ENCODE results near the gene MGAT4A.

DNA sequence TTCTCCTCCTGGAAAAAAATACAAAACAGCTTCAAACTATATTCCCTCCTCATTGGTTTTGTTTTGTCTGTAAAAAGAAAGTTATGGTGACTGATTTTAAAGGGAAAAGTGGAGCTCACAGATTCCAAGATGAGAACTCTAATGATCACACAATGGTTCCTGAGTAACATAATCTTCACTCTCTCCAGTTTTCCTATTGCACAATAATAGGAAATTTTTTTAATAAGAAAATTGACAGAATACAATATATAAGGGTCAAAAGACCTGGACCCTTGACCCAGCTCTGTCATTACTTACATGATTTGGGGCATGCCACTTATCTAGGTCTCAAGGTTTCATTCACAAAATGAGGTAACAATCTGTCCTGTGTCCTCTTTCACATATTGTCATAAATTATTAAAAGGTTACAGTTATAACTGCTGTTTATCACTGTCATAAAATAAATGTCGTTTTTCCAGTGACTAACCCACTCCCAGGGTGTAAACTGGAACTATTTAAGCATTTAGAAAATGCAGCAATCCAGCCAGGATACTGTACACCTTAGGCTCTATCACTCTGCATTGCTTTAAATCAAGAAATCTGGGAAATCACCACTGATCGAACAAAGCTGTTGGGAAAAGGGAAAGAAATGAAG lies 4.1 kb downstream of the MGAT4A start:
- TF ChIP-seq, protein P1, sequence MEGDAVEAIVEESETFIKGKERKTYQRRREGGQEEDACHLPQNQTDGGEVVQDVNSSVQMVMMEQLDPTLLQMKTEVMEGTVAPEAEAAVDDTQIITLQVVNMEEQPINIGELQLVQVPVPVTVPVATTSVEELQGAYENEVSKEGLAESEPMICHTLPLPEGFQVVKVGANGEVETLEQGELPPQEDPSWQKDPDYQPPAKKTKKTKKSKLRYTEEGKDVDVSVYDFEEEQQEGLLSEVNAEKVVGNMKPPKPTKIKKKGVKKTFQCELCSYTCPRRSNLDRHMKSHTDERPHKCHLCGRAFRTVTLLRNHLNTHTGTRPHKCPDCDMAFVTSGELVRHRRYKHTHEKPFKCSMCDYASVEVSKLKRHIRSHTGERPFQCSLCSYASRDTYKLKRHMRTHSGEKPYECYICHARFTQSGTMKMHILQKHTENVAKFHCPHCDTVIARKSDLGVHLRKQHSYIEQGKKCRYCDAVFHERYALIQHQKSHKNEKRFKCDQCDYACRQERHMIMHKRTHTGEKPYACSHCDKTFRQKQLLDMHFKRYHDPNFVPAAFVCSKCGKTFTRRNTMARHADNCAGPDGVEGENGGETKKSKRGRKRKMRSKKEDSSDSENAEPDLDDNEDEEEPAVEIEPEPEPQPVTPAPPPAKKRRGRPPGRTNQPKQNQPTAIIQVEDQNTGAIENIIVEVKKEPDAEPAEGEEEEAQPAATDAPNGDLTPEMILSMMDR (IDR thresholded peaks at IDR 0.05; ENCODE audit: insufficient read depth, low read depth, low read length), result no peak
- TF ChIP-seq EZH2 (IDR thresholded peaks at IDR 0.05; ENCODE audit: insufficient read depth, low read length), result no peak

Data from astrocyte (in vitro differentiated cells and primary cell).